HepG2 (cell line): Measurements from ENCODE around the gene MYH15. TPM values are rescaled to one million over a fixed set of nuclear protein-coding genes. Genes with fewer than 3 reads are reported as not detected.

Experiments used
- ATAC-seq: fragments of 200-7000 bp; cut with Tn5 transposase; 3 replicates; pipeline ENCODE4 v1.9.1; 2020; ENCODE audit warnings: mild to moderate bottlenecking, moderate library complexity
- BruUV-seq: library from RNA; stranded (reverse); fragments of 400-500 nt; replicated peaks from 2 replicates; lab custom pipeline; 2021; lab: Mats Ljungman, UMichigan
- CTCF ChIA-PET: fragments of 300-600 bp; formaldehyde crosslinking; extraction: SDS; loops from one replicate; lab custom pipeline; 2021; ENCODE audit warnings: low total read pairs, inconsistent platforms, low intra/inter-chr PET ratio; lab: Yijun Ruan, JAX
- POLR2A ChIA-PET: fragments of 350-600 bp; sonication (Branson Sonifier 250); formaldehyde crosslinking; loops from one replicate; lab custom pipeline; 2020; ENCODE audit warnings: antibody characterized with exemption, inconsistent platforms; lab: Yijun Ruan, JAX
- DNase-seq: peaks from one replicate; pipeline ENCODE4 v3.0.0-alpha.2; 2015; ENCODE audit warnings: low spot score
- FAIRE-seq: peaks from 3 replicates; lab custom pipeline; 2011; peaks lifted over from hg19 to GRCh38; lab: Jason Lieb, UNC
- H2AFZ ChIP-seq: one replicate; pipeline ENCODE4 v1.6.1; 2011; ENCODE audit warnings: low read length, inconsistent platforms
- H3K27ac ChIP-seq: fragments of 300-600 bp; 3 replicates; pipeline ENCODE4 v1.8.0; 2011; ENCODE audit warnings: mixed run types, mild to moderate bottlenecking, mixed read lengths, low read length, inconsistent platforms; ENCODE audit not compliant: insufficient read depth; ENCODE audit errors: extremely low read length
- H3K27me3 ChIP-seq, 2 experiments: fragments of 200-600 bp in 1 of 2; 2 replicates in 1 of 2; 3 replicates in 1 of 2; pipeline versions ENCODE4 v1.6.0 to v1.8.0; 2011; ENCODE audit warnings: low read length in 2 of 2, mild to moderate bottlenecking in 2 of 2, moderate library complexity in 2 of 2, inconsistent platforms in 1 of 2; ENCODE audit not compliant: insufficient read depth in 2 of 2, control insufficient read depth in 1 of 2
- H3K36me3 ChIP-seq, 2 experiments: fragments of 200-600 bp in 1 of 2; replicated peaks in 1 of 2; 2 replicates in 1 of 2; 3 replicates in 1 of 2; pipeline versions ENCODE4 v1.5.1 to v1.8.0; 2011; ENCODE audit warnings: low read length in 2 of 2, inconsistent platforms in 1 of 2; ENCODE audit not compliant: insufficient read depth in 2 of 2, control insufficient read depth in 1 of 2
- H3K4me1 ChIP-seq: 2 replicates; pipeline ENCODE4 v1.5.1; 2012; ENCODE audit warnings: low read length, inconsistent platforms; ENCODE audit not compliant: insufficient read depth
- H3K4me2 ChIP-seq: 2 replicates; pipeline ENCODE4 v1.6.0; 2011; ENCODE audit warnings: low read depth, low read length, inconsistent platforms
- H3K4me3 ChIP-seq, 3 experiments: fragments of 200-600 bp in 1 of 3; sonication (generic), shearing (Covaris generic) in 1 of 3; replicated peaks in 1 of 3; 2 replicates each; pipeline ENCODE4 v1.5.1; 2011 to 2016; ENCODE audit warnings: low read length in 3 of 3, inconsistent platforms in 2 of 3, low read depth in 2 of 3, mild to moderate bottlenecking in 2 of 3, control low read depth in 1 of 3, mixed read lengths in 1 of 3; ENCODE audit not compliant: insufficient read depth in 1 of 3
- H3K79me2 ChIP-seq: one replicate; pipeline ENCODE4 v1.6.1; 2011; ENCODE audit warnings: low read length, inconsistent platforms; ENCODE audit not compliant: insufficient read depth
- H3K9ac ChIP-seq: 2 replicates; pipeline ENCODE4 v1.6.0; 2011; ENCODE audit warnings: mild to moderate bottlenecking, low read depth, low read length, inconsistent platforms; ENCODE audit not compliant: insufficient read depth
- H3K9me3 ChIP-seq: 2 replicates; pipeline ENCODE4 v1.5.1; 2012; ENCODE audit warnings: mild to moderate bottlenecking, low read length
- H4K20me1 ChIP-seq: 2 replicates; pipeline ENCODE4 v1.6.0; 2011; ENCODE audit warnings: inconsistent platforms, mild to moderate bottlenecking, low read length, moderate library complexity; ENCODE audit not compliant: insufficient read depth
- ETS1 ChIP-seq: sonication (generic); formaldehyde crosslinking; IDR thresholded peaks from 2 replicates; pipeline ENCODE4 v1.4.0; 2020; ENCODE audit warnings: missing genetic modification reagents
- HMGA1 ChIP-seq: sonication (generic); formaldehyde crosslinking; conservative IDR thresholded peaks from 2 replicates; pipeline ENCODE4 v1.4.0; 2020; ENCODE audit warnings: missing genetic modification reagents
- JUN ChIP-seq: sonication (generic); formaldehyde crosslinking; IDR thresholded peaks from 2 replicates; pipeline ENCODE4 v1.4.0; 2020; ENCODE audit warnings: mild to moderate bottlenecking, missing genetic modification reagents
- KDM3A ChIP-seq: IDR thresholded peaks from 2 replicates; pipeline ENCODE4 v1.6.1; 2018; ENCODE audit warnings: low read depth, missing compliant biosample characterization
- MYC ChIP-seq: sonication (generic); formaldehyde crosslinking; IDR thresholded peaks from 2 replicates; pipeline ENCODE4 v1.9.0; 2021; ENCODE audit warnings: missing genetic modification reagents, borderline replicate concordance
- POLR2AphosphoS2 ChIP-seq: IDR thresholded peaks from 2 replicates; pipeline ENCODE4 v1.6.1; 2011; ENCODE audit warnings: low read depth, low read length, improper control_type of control experiment
- SCMH1 ChIP-seq: sonication (generic); formaldehyde crosslinking; IDR thresholded peaks from 2 replicates; pipeline ENCODE4 v1.9.0; 2021; ENCODE audit warnings: missing genetic modification reagents, mild to moderate bottlenecking, borderline replicate concordance
- SRF ChIP-seq: IDR thresholded peaks from 2 replicates; pipeline ENCODE4 v1.6.1; 2011; ENCODE audit warnings: mild to moderate bottlenecking, low read depth, low read length, moderate library complexity
- ZFP82 ChIP-seq: sonication (generic); formaldehyde crosslinking; IDR thresholded peaks from 2 replicates; pipeline ENCODE4 v1.5.1; 2020; ENCODE audit warnings: mild to moderate bottlenecking, missing genetic modification reagents, borderline replicate concordance
- ZGPAT ChIP-seq: IDR thresholded peaks from 2 replicates; pipeline ENCODE4 v1.6.1; 2016; ENCODE audit warnings: mild to moderate bottlenecking
- ZKSCAN1 ChIP-seq: fragments of 150-350 bp; IDR thresholded peaks from 2 replicates; pipeline ENCODE4 v1.6.1; 2014; ENCODE audit warnings: low read length
- ZNF546 ChIP-seq: sonication (generic); formaldehyde crosslinking; conservative IDR thresholded peaks from 2 replicates; pipeline ENCODE4 v1.8.1; 2023; ENCODE audit warnings: mild to moderate bottlenecking, missing genetic modification reagents
- ZNF567 ChIP-seq: sonication (generic); formaldehyde crosslinking; IDR thresholded peaks from 2 replicates; pipeline ENCODE4 v1.8.1; 2023; ENCODE audit warnings: mild to moderate bottlenecking, missing genetic modification reagents, borderline replicate concordance
- ZNF619 ChIP-seq: sonication (generic); formaldehyde crosslinking; IDR thresholded peaks from 2 replicates; pipeline ENCODE4 v1.4.0; 2020; ENCODE audit warnings: mild to moderate bottlenecking, missing genetic modification reagents
- ZNF672 ChIP-seq: sonication (generic); formaldehyde crosslinking; IDR thresholded peaks from 2 replicates; pipeline ENCODE4 v1.8.1; 2022; ENCODE audit warnings: missing genetic modification reagents
- ZSCAN29 ChIP-seq: sonication (generic); formaldehyde crosslinking; conservative IDR thresholded peaks from 2 replicates; pipeline ENCODE4 v1.4.0; 2020; ENCODE audit warnings: mild to moderate bottlenecking, missing genetic modification reagents
- WGBS: methylation state at CpG from one replicate; pipeline ENCODE4 v1.1.6; 2017; ENCODE audit warnings: low lambda C conversion rate; 5-methylcytosine and 5-hydroxymethylcytosine counted together
- in situ Hi-C: cut with HindIII; loops from 2 replicates; pipeline ENCODE4 v1.10.0; 2017; ENCODE audit warnings: low pct_unique_long_range_greater_than_20kb; ENCODE audit not compliant: extremely low pct_ligation_motif_present
- intact Hi-C: fragments of 100-400 bp; cut with micrococcal nuclease; formaldehyde crosslinking; loops from one replicate; pipeline ENCODE4 v1.10.0; 2022; ENCODE audit not compliant: unreplicated experiment
- polyA plus RNA-seq, 8 experiments: library from polyadenylated mRNA; depleted of rRNA in 3 of 8; stranded (reverse) in 7 of 8; unstranded in 1 of 8; fragments of >200 nt; fragmentation: Illumina TruSeq in 4 of 8; extraction: Trizol in 4 of 8; gene quantifications; 2 replicates each; pipeline versions ENCODE4 v1.2.1 to v1.2.3, GENCODE V29; 2011 to 2016; ENCODE audit warnings: low read depth in 4 of 8, missing spikeins in 1 of 8, mixed read lengths in 1 of 8; ENCODE audit not compliant: insufficient read depth in 1 of 8
- total RNA-seq, 5 experiments: library from RNA; depleted of rRNA; stranded (reverse); fragments of >200 nt; fragmentation: Illumina TruSeq; extraction: Trizol; gene quantifications; 2 replicates each; pipeline ENCODE4 v1.2.3, GENCODE V29; 2016; ENCODE audit warnings: low read depth in 1 of 5
- TF ChIP-seq, protein P1 (sequence below): sonication (generic); formaldehyde crosslinking; IDR thresholded peaks from 2 replicates; pipeline ENCODE4 v1.4.0; 2020; ENCODE audit warnings: missing genetic modification reagents

The MYH15 gene
- total and polyA plus RNA-seq, 2 of the 13 experiments (the other 11 are each of a cell fraction or from before 2014, with no cell fraction given) = 0.03 to 0.09 TPM

- Histone ChIP-seq H2AFZ (no peak overlapping the region), H3K4me3 (no peak overlapping the region), H3K4me2 (no peak overlapping the region), H3K36me3 (no peaks in the 10 kb centered on the region), H3K4me1 (no peaks in the 10 kb centered on the region), H3K9me3 (no peaks in the 10 kb centered on the region), H3K27me3 (no peaks in the 10 kb centered on the region; a peak in 1 of 5 replicates), H3K79me2 (no peaks in the 10 kb centered on the region), H3K9ac (no peak overlapping the region), H3K27ac (no peak overlapping the region), H4K20me1 (no peaks in the 10 kb centered on the region)
- no peak for TF ChIP-seq SRF
- no peak for TF ChIP-seq KDM3A (CRISPR knock-in tag)
- TF ChIP-seq ZGPAT (CRISPR knock-in tag) = no peak
- TF ChIP-seq ETS1 (CRISPR knock-in tag) = no peak
- TF ChIP-seq ZFP82 = no peak
- TF ChIP-seq SCMH1 (CRISPR knock-in tag) = no peak
- TF ChIP-seq ZKSCAN1 = no peak
- TF ChIP-seq MYC (CRISPR knock-in tag) = no peak
- no peak for TF ChIP-seq ZSCAN29 (CRISPR knock-in tag)
- TF ChIP-seq ZNF619 = no peak
- no peak for TF ChIP-seq JUN (CRISPR knock-in tag)
- no peak for TF ChIP-seq ZNF567 (CRISPR knock-in tag)
- TF ChIP-seq ZNF672 (CRISPR knock-in tag) = no peak
- no peak for TF ChIP-seq ZNF546 (CRISPR knock-in tag)
- no peak for TF ChIP-seq POLR2AphosphoS2
- TF ChIP-seq HMGA1 (CRISPR knock-in tag) = no peak
- TF ChIP-seq, protein P1, sequence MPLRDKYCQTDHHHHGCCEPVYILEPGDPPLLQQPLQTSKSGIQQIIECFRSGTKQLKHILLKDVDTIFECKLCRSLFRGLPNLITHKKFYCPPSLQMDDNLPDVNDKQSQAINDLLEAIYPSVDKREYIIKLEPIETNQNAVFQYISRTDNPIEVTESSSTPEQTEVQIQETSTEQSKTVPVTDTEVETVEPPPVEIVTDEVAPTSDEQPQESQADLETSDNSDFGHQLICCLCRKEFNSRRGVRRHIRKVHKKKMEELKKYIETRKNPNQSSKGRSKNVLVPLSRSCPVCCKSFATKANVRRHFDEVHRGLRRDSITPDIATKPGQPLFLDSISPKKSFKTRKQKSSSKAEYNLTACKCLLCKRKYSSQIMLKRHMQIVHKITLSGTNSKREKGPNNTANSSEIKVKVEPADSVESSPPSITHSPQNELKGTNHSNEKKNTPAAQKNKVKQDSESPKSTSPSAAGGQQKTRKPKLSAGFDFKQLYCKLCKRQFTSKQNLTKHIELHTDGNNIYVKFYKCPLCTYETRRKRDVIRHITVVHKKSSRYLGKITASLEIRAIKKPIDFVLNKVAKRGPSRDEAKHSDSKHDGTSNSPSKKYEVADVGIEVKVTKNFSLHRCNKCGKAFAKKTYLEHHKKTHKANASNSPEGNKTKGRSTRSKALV (CRISPR knock-in tag) = no peak
- WGBS = 22% methylated on average over 4 of the region's 4 CpGs
- BruUV-seq = no TSS peak
- FAIRE-seq (no peak), DNase-seq (no peak), ATAC-seq (no peak)
- in situ Hi-C loops = no loop called here
- ChIA-PET POLR2A (no interaction called here), CTCF (no interaction called here)
- intact Hi-C loops = no loop called here
Measured at GRCh38 chr3:108343491-108343890, 166.9 kb downstream of the MYH15 start.
